Activated CD4-positive, alpha-beta T cell treated with anti-CD3 and anti-CD28 coated beads, Interleukin-2, amount 50 U/mL, for 24 hours (primary cell): ENCODE results near the gene PPP2R2C.

Experiments used
- DNase-seq, 2 donors: peaks; one replicate each; pipeline ENCODE4 v3.0.0-alpha.2; 2020; ENCODE audit warnings: low read depth in 1 of 2, low spot score in 1 of 2

Gene PPP2R2C

DNA sequence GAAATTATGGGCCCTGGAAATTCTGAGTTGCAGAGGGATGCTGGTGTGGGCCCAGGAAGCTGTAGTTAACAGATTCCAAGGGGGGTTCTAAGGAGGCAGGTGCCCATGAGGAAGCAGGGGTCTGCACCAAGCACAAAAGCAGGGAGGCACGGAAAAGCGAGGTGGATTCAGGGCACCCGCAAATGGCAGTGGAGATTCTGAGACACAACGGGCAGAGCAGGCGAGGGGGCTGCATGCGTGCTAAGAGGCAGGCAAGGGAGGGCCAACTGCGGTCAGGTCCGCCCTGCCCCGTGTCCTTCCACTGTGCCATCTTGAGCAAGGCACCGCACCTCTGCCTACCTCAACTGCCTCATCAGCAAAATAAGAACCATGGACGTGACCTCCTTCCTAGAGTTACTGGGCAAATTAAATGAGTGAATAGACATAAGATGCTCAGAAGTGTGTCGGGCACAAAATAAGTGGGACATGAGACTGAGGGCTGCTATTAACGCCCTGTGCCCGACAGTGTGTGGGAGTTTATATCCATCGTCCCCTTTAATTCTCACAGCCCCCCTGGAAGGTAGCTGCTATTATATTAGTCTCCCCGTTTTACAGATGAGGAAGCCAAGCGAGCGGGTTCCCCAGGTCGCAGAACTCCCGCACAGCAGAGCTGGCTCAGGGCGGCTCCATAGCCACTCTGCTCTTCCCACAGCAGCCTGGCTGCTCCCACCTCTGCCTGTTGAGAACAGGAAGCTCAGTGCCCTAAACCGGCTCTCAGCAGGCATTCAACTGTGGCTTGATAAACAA, 67.6 kb downstream of the PPP2R2C start:
- DNase-seq, result no peak

DNA sequence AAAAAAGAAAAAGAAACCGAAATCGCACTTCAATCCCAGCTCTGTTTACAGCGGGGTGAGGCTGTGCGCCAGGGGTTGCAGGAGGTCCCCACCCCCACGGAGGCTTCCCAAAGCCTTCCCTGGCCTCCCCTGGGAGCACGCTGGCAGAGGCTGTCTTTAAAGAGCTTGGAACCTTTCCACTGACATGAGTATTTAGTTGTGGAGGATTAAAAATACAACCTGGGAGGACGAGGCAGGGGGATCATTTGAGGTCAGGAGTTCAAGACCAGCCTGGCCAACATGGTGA, 69.1 kb downstream of the PPP2R2C start:
- DNase-seq, result no peak

DNA sequence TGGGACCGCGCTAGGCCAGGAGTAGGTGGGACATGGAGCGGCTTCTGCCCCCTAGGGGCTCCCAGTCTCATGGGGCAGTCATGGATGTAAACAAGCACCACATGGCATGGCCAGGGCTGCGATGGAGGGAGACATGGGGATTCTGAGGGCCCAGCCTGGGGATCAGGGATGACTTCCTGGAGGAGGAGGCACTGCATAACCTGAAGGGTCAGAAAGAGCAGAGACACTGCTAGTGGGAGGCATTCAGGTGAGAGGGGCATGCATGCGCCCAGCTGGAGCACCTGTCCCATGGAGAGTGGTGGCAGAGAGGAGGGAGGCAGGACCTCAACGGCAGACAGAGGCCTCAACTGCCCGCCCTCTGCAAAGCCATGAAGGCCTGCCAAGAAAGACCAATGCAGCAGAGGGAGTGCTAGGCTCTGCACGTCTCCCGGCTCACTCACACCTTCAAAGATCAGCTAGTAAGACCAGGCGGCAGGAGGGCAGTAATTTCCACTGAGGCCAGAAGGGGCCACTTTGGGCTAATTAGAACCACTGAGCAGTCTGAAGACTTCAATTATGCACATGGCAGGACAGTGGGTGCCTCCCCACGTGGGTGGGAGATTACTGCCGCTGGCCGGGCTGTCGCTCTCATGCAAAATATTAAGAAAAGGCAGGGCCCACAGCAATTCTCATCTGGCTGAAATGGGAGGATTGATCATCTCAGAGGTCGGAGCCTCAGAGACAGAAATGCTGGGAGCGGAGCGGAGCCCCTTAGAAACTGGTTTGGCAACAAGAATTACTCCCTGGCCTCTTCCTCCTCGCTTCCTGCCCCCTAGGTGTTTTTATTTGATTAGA, 69.6 kb downstream of the PPP2R2C start:
- no peak for DNase-seq

DNA sequence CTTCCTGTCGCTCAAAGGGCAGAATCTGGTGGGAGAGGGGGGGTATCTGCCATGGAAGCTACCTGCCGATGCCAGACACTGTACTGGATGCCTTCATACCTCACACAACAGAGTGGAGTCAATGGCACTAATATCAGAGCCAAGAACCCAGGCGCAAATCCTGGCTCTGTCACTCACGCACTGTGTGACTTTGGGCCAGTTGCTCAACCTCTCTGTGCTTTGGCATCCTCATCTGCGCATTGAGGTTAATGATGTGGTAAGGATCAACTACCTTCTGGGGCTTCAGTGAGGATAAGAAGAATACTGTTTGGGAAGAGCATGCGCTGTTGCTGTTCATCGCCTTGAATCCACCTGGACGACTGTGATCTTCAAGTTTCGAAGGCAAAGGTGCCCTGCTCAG, 70.6 kb downstream of the PPP2R2C start:
- no peak for DNase-seq

DNA sequence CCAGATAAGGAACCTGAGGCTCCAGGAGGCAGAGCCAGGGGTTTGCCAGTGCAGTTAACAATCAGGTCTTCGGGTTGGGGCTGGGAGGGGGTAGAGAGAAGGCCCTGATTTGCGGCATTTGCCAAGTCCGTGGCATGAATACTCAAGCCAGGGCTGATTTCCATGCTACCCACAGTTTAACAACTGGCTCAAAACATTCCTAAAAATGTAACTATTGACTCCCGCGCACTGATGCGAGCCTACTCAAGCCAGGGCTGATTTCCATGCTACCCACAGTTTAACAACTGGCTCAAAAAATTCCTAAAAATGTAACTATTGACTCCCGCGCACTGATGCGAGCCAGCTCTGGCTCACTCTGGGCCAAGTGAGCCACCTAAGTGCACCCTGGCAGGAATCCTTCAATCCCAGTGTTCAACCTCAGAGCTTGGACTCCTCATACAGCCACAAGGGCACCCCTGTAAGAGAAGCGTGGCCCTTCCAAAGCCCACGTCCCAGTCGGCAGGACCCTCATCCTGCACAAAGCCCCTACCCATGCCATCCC, 75.6 kb downstream of the PPP2R2C start:
- no peak for DNase-seq

DNA sequence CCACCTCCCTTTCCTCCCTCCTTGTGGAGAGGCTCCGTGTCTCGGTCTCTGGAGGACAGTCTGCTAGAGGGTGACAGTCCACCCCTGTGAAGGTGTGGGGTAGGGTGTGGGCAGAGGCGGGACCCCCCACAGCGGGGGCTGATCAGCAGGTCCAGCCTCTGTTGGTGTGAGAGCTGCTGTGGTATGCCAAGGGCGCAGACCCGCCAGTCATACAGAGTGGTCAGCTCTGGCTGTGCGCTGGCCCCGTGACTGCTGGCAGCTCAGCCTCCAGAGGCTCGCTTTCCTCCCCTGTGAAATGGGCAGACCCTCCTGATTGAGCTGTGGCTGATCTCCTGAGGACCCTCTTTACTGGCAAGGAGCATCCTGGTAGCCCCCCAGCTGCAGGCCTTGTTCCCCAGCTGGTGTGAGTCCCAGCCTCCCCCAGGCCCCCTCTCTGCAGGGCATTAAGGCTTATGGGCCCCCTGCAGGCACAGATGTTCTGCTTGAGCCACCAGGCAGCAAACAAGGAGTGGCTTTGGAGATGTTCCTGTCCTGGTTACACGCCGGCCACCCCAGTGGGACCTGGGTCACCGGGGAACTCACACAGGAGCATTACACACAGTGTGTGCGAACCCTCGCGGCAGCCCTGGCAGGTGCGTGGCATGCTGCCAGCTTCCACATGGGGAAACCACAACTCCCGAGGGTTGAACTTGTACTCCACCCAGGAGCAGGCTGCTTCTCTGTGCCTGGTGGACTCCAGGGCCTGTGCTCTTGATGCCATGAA, 76.8 kb downstream of the PPP2R2C start:
- no peak for DNase-seq

DNA sequence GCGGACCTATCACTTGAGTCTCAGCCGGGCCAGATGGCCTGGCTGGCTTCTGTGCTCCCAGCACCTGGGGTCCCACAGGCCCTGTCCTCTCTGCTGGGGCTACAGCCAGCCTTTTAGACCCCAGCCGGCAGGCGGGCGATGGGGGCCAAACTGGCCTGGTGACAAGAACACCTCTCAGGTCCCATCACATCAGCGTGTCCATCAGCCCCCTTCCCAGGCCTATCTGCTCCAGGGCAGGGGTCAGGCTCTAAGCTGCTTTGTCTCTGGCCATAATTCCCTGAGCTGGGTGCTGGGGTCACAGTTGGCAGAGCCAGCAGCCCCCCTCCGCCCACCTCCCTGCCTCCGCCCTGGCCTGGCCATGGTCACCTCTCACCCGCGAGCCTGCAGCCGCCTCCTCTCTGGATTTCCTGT, 77.7 kb downstream of the PPP2R2C start:
- DNase-seq, result no peak

DNA sequence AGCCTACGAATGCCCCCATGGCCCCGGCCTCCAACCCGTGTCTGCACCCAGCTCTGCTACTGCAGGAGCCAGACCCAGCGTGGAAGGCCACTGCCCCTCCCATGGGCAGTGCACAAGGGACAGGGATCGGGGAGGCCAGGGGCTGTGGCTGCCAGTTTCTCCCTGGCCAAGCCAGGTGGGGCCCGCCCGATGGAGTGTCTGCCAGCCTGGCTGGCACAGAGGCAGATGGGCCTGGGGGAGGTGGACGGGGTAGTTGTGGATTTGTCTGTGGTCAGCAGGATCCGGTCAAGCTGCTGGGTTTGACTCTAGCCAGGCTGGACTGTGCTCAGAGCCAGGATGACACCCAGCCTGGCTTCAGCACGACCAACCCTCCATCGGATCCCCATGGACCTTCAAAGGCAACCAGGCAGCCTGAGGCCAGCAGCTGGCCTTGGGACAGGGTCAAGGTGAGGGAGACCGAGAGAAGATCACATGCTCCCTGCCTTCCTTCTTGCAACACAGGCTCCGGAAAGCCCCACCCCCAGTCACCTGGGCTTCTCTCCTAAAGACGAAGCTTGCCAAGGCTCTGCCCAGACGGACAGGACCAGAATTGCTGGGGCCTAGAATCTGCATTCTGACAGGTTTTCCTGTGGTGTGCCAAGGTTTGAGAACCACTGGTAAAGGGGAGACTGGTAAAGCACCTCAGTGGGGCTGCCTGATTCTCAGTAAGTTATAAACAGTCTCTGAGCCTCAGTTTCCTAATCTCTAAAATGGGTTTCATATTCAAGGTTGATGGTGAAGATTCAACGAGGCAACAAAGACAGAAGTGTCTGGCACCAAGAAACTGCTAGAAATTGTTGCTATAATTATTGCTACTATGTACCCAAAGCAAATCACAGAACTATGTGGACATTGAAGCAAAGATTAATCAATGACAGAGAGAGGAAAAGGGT, 78.6 kb downstream of the PPP2R2C start:
- no peak for DNase-seq

DNA sequence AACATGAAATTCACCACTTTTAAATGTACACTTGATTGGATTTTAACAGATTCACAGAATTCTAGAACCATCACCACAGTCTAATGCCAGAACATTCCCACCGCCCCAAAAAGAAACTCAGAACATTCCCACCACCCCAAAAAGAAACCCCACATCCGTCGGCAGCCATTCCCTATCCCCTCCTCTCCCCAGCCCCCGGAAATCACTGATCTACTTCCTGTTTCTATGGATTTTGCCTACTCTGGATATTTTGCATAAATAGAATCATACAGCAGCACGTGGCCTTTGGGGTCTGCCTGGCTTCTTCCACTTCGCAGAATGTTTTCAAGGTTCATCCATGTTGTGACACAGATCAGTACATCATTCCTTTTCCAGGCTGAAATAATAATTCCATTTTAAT, 79.3 kb downstream of the PPP2R2C start:
- no peak for DNase-seq

DNA sequence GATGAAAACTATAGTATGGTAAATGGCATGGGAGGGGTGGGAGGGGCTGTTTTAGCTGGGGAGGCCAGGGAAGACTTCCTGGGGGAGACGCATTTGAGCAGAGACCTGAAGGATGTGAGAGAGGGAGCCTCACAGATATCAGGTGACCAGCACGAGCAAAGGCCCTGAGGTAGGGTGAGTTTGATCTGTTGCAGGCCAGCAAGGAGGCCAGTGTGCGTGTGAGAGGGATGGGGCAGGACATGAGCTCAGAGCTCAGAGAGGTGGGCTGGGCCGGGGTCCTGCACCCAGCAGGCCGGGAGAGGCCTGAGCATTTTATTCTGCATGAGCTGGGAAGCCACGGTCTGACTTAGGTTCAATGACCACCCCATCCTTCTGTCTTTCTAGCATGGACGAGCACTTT, 80.0 kb downstream of the PPP2R2C start:
- no peak for DNase-seq

DNA sequence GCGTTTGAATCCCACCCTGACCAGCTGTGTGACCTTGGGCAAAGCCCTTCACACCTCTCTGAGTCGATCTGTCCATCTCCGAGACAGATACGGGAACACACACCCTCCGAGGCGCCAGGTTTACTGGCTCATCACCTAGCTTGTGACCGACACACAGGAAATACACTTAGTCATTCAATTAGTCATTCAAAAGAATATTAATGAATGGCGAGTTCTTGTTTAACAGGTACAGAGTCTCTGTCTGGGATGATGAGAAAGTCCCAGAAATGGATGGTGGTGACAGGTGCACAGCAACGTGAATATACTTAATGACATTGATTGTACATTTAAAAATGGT, 80.6 kb downstream of the PPP2R2C start:
- DNase-seq, result no peak

DNA sequence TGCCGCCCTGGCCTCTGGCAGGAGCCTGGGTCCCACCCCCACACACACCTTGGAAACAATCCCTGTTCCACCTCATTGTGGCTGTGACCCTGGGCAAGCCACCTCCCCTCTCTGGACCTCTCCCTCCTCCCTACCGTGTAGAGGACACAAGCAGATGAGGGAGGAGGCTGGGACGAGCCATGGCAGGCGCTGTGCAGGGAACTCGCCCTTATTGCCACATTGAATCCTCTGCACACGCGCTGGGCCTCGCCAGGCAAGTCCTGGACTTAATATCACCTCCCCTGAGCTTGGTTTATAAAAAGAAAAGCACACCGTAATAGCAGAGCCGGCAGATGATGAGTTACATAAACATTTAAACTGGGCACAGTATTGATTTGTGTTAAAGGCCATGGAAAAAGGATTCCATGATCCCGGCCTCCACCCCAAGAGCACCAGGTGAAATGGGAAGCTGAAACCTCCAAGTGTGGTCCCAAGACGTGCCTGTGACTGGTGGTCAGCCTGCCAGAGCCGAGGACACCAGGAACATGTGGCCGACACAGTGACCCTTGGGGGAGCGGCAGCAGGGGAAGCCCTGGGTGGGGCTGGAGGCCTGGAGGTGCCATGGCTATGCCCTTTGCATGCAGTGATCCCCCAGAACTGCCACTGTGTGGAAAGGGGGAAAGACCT, 81.1 kb downstream of the PPP2R2C start:
- DNase-seq, result no peak

DNA sequence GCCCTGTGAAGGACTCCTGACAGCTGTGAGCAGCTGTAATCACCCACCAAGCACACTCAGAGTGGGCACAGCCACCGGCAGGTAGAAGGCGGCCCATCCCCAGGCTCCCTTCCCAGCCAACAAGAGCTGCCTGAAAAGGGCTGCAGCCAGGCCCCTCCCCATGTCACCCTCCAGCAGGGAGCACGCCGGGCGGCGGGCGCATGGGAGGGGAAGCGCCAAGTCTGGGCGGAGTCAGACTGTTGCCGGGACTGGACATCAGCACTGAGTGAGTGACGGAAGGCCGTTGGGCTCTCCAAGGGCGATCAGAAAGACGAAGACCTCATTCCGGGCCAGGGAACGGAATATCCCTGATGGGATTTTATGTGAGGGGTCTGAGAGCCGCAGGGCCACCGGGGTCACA, 82.1 kb downstream of the PPP2R2C start:
- DNase-seq, result no peak

DNA sequence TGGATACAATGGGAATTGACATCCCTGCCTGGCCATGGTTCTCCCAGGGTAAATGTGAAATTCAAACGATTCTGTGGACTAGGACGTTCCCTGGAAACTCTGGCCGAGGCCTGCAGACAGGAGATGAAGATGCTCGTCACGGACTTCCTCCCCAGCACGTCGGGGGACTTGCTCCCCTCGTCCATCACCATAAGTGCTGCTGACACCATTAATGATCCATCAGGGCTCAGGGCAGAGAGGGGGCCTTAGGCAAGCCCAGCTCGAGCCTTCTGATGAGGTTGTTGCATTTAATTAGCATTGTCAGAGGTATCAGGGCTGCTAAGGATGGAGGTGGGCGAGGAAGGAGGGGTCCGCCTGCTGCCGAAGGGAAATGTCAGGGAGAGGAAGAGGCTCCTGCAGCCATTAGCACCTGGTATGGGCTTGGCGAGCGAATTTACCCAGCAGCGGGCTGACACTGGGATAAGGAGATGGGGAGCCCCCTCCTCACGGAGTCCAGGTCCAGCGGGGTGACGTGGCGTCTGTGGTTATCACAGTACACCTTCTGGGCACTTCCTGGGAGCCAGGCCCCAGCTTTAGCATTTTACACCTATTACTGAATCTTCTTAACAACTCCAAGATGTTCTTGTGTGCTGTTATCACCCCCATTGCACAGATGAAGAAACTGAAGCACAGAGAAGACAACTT, 83.1 kb downstream of the PPP2R2C start:
- no peak for DNase-seq

DNA sequence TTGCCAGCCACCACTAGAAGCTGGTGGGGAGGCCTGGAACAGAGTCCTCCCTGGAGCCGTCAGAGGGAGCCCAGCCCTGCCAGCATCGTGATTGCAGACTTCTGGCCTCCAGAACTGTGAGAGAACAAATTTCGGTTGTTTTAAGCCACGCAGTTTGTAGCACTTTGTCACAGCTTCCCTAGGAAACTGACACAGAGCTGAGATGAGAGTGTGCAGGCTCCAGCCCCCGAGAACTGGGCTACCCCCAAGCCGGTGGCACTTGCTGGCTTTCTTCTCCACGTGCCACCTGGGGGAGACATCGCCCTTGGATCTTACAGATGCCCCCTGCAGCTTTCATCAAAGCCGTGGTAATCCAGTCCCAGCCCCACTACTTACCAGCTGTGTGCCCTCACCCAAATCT, 83.7 kb downstream of the PPP2R2C start:
- DNase-seq, result no peak

DNA sequence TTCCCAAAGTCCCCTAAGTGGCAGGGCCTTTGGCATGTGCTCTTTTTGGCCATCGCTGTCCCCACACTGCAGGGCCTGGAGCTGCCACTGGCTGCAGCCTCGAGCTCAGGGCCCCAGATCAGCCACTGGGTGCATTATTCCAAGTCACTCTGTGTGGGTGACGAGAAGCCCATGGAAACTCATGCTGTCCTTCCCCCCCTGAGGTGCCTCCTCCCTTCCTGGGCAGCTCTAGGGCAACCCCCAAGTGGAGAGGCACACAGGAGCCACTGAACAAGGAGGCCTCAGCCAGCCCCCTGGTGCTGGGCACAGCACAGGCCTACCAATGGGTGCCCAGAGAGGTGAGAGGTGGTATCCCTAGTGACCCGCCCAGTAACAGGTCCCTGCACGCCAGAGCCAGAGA, 84.5 kb downstream of the PPP2R2C start:
- no peak for DNase-seq

DNA sequence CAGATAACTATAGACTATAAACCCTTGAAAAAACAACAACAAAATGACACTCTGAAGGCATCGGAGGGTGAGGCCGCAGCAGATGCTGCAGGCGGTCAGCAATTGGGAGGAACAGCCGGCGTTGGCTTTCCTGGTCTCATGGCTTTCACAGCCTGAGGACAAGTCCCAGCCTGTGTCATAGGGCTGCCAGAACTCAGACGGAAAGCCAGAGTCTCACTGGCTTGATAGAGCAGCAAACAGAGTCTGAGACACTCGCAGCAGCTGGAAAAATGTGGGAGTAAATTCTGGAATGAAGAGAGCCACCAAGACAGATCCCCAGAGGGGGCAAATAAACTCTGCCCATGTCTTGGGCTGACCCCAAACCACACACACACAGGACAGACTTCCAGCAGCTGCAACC, 86.3 kb downstream of the PPP2R2C start:
- no peak for DNase-seq

DNA sequence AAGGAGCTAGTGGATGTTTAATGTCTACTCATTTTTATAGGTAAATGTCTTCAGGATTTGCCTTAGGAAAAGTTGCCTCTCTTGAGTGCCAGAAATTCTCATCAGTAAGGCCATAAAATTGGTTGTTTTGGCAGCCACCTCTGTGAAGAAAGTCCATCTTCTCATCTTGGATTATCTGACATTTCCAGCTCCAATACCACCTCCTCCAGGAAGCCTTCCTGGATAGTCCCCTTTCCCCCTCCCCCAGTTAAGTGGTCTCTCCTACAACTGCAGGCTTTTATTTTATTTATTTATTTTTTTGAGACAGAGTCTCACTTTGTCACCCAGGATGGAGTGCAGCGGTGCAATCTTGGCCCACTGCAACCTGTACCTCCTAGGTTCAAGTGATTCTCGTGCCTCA, 87.1 kb downstream of the PPP2R2C start:
- DNase-seq, result no peak

DNA sequence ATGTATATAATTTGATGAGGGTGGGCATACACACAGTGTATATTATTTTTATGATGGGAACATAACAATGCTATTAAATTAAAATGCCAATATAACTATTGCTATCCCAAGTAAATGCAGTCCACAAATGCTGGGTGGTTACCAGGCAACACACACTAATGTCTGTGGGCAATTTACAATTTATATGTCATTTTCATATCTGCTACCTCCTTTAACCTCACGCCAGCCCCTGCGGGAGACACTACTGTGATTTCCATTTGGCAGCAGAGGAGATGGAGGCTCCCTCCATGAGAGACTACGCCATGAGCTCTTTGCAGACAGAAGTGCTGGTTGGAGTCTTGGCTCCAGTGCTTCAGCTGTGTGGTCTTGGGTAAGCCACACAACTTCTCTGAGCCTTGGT, 87.9 kb downstream of the PPP2R2C start:
- no peak for DNase-seq

DNA sequence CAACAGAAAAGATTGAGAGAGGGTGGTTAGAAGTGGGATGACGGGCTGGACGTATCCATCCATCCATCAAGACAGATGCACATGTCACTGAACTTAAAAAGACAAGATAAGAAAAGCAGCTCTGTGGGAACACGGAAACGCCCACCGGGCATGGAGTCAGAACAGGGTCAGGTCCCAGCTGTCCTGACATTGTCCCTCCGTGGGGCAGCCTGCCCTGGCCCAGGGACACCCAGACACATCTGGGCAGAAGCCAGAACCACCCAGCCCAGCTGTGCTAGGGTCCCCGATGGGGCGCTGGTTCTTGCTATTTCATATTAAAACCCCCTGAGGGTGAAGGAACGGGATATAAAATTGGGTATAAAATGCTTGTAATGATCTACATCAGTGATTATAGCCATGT, 88.5 kb downstream of the PPP2R2C start:
- no peak for DNase-seq
